HUDEP-2 (cell line): Measurements from ENCODE around the gene DNAH1.

Source experiments
- DNase-seq, 76 experiments: peaks; one replicate each; lab custom pipeline; 2025; ENCODE audit not compliant: unreplicated experiment in 76 of 76; lab: John Stamatoyannopoulos, UW

Gene DNAH1

DNA sequence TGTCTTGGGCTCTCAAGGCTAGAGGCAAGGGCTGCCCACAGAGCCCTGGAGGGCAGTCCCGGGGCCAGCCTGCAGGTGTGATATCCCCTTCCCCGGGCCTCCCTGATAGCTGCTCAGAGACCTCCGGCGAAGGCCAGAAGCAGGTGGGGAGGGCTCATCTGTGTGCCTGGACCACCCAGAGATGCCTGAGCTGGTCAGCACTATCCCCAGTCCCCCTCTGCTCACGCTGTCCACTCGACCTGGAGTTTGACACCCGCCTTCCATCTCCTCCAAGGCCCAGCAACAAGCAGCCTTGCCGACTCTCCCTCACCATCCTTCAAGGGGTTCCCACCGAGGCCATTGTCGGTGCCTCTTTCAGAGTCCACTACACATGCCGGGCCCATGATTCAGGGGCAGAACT lies 39.4 kb downstream of the DNAH1 start:
- no peak for DNase-seq

DNA sequence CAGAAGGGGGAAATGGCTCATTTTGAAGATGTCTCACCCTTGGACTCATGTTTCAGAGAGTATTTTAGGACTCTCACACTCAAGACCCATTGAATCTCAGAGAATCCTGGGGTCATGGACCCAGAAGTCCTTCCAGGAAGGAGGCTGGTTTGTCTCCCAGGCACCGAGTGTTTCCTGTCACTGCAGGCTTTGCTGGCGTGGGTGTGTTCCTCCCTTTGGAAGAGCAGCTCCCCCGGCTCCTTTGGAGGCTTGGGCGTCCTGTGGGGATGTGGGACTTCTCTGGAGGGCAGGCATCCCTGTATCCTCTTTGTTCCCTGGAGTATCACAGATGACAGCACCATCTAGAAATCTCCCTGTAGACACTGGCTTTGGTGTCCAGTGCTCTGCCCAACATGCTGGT lies 40.0 kb downstream of the DNAH1 start:
- no peak for DNase-seq

DNA sequence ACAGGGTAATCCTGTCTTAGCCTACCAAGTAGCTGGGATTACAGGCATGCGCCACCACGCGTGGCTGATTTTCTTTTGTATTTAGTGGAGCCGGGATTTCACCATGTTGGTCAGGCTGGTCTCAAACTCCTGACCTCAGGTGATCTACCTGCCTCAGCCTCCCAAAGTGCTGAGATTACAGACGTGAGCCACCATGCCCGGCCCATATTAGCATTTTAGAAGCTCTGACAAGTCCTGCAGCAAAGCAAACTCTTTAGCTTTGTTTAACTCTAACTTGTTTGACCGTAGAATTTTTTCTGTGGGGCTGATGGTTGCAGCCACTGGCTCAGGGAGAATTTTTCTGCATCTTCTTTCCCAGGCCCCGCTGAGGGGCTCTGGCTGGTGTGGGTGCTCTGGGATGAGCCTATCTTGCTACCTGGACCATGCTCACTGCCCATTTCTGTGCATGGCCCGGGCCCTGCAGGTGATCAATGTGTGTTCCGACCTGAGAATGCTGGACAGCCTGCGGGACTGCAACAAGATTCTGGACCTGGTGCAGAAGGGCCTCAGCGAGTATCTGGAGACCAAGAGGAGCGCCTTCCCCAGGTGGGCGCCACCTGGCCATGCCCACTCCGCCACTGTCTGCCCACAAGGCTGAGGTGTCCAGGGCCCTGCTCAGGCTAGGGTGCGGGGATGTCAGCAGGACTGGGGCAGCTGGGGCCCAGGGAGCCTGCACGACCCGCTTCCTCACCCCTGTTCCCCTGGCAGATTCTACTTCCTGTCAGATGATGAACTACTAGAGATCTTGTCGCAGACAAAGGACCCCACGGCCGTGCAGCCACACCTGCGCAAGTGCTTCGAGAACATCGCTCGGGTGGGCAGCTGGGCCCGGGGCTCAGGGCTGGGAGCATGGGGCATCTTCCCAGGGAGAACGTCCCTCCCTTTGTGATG lies 41.3 kb downstream of the DNAH1 start:
- DNase-seq, result no peak

DNA sequence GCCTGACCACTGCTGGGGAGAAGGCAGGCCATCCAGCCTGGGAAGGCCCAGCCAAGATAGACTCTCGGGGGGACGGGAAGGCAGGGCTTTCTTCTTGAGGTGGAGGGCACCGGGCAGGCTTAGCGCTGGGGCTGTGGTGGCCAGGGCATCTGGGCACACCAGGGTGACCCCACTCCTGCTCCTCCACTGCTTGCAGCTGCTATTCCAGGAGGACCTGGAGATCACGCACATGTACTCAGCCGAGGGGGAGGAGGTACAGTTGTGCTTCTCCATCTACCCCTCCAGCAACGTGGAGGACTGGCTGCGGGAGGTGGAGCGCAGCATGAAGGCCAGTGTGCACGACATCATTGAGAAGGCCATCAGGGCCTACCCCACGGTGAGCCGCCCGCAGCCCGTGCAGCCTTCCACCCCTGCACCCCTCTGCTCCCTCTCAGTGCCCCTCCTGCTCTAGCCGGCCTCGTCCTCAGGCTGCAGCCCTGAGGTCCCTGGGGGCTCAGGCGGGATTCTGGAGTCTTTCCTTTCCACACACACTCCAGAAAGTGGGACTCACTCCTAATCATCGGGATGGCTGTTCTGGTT lies 42.3 kb downstream of the DNAH1 start:
- DNase-seq, result no peak

GRCh38 chr3:52359116-52359855 lies 43.2 kb downstream of the DNAH1 start:
- DNase-seq, result no peak

- DNase-seq, result no peak
Measured at GRCh38 chr3:52361011-52361410, 44.9 kb downstream of the DNAH1 start.

- DNase-seq, result no peak
Measured at GRCh38 chr3:52361454-52361853, 45.3 kb downstream of the DNAH1 start.

DNA sequence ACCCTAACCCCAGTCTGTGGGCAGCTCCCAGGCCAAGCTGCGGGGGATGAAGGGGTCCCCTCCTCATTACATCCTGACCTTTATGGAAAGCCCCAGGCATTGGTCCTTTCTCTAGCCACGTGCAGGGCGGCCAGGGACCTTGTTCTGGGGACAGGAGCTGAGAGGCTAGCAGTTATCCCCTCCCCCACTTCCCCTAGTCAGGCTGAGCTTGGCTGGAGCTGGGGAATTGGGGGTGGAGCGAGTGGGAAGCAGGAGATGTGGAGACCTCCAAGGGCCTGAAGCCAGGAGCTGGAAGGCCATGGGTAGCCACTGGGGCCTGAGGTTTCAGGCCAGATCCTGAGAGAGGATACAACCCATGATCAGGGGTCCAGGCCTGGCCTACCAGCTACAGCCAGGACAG lies 45.8 kb downstream of the DNAH1 start:
- no peak for DNase-seq

DNA sequence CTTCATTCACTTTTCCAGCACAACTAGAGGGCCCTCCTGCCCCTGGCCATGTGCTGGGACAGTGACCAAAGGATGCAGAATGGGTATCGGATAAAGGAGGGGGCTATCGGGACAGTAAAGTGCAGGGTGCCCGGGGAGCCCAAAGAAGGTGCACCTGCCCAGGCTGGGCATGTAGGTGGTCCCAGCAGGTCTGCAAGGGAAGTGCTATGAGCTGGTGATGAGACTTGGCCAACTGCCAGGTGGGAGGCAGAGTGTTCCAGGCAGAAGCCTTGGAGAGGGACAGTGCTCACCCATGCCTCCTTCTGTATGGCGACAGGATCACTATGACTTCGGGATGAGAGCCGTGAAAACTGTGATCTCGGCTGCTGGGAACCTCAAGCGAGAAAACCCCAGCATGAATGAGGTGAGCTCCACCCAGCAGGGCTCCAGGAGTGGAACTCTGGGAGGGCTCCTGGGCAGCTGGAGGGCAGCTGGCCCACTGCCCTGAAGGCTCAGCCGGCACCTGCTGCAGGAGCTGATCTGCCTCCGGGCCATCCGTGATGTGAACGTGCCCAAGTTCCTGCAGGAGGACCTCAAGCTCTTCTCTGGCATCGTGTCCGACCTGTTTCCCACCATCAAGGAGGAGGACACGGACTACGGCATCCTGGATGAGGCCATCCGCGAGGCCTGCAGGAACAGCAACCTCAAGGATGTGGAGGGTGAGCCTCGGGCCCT lies 48.4 kb downstream of the DNAH1 start:
- no peak for DNase-seq

DNA sequence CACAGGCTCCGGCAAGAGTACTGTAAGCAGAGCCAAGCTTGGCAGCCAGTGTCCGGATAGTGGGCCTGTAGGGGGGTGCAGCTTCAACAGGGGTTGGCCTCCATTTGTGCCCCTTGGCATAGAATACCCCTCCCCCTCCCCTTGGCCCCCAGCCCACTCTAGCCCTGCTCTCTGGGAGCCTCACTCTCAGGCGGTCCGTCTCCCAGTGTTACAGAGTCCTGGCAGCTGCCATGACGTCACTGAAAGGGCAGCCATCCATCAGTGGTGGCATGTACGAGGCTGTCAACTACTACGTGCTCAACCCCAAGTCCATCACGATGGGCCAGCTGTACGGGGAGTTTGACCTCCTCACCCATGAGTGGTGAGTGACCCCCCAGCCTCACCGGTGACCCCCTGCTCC lies 50.4 kb downstream of the DNAH1 start:
- no peak for DNase-seq

- DNase-seq, result no peak
Measured at GRCh38 chr3:52367891-52368880, 52.1 kb downstream of the DNAH1 start.

- DNase-seq, result no peak
Measured at GRCh38 chr3:52370531-52370930, 54.4 kb downstream of the DNAH1 start.

- peak in 26 of 76 experiments; percentile 6 to 56 (median 18) for DNase-seq
Measured at GRCh38 chr3:52372822-52373504, 56.8 kb downstream of the DNAH1 start.

DNA sequence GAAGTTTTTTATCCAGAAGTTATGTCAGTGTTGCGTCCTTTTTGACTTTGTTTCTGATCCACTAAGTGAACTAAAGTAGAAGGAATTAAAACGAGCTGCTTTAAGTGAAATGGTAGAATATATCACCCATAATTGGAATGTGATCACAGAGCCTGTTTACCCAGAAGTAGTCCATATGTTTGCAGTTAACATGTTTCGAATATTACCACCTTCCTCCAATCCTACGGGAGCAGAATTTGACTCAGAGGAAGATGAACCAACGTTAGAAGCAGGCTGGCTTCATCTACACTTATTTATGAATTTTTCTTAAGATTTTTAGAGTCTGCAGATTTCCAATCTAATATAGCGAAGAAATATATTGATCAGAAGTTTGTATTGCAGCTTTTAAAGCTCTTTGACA lies 57.6 kb downstream of the DNAH1 start:
- no peak for DNase-seq

DNA sequence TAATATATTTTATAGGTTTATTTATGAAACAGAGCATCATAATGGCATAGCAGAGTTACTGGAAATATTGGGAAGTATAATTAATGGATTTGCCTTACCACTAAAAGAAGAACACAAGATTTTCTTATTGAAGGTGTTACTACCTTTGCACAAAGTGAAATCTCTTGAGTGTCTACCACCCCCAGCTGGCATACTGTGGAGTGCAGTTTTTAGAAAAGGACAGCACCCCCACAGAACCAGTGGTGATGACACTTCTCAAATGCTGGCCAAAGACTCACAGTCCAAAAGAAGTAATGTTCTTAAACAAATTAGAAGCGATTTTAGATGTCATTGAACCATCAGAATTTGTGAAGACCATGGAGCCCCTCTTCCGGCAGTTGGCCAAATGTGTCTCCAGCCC lies 58.1 kb downstream of the DNAH1 start:
- DNase-seq, result peak in 3 of 76 experiments; percentile 4 to 16 (median 13)

DNA sequence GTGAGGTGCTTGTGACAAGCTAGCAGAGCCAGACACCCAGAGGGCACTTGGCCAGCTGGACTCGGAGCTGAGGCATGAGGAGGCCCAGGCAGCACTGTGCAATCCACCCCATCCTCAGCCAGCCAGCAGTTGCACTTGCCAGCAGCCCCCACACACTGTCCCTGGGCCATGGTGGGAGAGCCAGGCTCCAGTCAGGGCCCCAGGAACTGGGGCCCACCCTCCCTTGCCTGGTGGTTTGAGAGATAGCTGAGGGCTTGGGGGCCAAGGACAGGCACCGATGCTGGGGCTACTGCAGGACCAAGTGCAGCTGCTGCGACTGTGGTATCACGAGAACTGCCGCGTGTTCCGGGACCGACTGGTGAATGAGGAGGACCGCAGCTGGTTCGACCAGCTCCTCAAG lies 63.5 kb downstream of the DNAH1 start:
- DNase-seq, result no peak

DNA sequence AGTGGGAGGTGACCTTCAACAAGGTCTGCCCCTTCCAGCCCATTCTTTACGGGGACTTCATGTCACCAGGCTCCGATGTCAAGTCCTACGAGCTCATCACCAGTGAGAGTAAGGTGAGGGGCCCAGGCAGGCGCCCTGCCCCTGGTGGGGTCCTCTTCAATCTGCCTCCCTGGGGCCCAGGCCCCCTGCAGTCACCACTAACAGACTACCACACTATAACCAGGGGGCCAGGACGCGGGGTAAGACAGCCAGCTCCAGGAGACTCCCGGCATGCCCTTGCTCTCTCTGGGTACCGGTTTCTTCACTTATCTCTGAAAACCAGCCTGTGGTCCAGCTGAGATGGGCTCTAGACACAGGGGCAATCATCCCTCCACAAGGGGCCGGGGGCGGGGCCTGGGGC lies 63.9 kb downstream of the DNAH1 start:
- DNase-seq, result no peak

DNA sequence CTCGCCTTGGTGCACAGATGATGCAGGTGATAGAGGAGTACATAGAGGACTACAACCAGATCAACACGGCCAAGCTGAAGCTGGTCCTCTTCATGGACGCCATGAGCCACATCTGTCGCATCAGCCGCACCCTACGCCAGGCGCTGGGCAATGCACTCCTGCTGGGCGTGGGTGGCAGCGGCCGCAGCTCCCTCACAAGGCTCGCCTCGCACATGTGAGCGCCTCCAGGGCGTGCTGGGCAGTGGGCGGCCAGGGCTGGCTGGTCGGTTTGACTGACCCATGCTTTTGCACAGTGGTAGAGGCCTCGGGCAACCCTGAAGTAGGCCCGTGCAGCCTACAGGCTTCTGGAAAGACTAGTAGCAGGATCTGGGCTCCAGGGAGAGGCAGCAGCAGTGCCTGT lies 65.5 kb downstream of the DNAH1 start:
- DNase-seq, result no peak

- DNase-seq, result no peak
Measured at GRCh38 chr3:52383446-52383845, 67.3 kb downstream of the DNAH1 start.
